HCT116 (cell line): ENCODE results near the gene CMIP. TPM values are rescaled to one million over a fixed set of nuclear protein-coding genes. Genes with fewer than 3 reads are reported as not detected.

Experiments used
- ATAC-seq: fragments of 200-7000 bp; cut with Tn5 transposase; 2 replicates; pipeline ENCODE4 v1.9.1; 2020; ENCODE audit warnings: mild to moderate bottlenecking, moderate library complexity
- BruUV-seq: library from RNA; stranded (reverse); fragments of 400-500 nt; replicated peaks from 2 replicates; lab custom pipeline; 2021; lab: Mats Ljungman, UMichigan
- CTCF ChIA-PET: fragments of 300-600 bp; sonication (Branson Sonifier 250); formaldehyde crosslinking; loops from one replicate; lab custom pipeline; 2021; ENCODE audit warnings: antibody characterized with exemption; lab: Charles Lee
- POLR2A ChIA-PET: fragments of 300-600, 350-600 bp; sonication (Branson Sonifier 250); formaldehyde crosslinking; loops from one replicate; lab custom pipeline; 2021; ENCODE audit warnings: antibody characterized with exemption; lab: Charles Lee
- RAD21 ChIA-PET, 2 experiments: fragments of 300-600 bp; sonication (Branson Sonifier 250); formaldehyde crosslinking; loops; one replicate each; lab custom pipeline; 2023; ENCODE audit warnings: low total read pairs in 2 of 2; ENCODE audit not compliant: uncharacterized antibody in 2 of 2, unreplicated experiment in 2 of 2, low non-redundant PET in 1 of 2; lab: Charles Lee
- DNase-seq: peaks from one replicate; pipeline ENCODE4 v3.0.0-alpha.2; 2010; ENCODE audit warnings: low read depth, low spot score
- H2AFZ ChIP-seq: fragments of 200-600 bp; shearing (Covaris generic), sonication (generic); 2 replicates; pipeline ENCODE4 v1.6.1; 2017; ENCODE audit warnings: low read depth, mixed run types, mixed read lengths, antibody characterized with exemption, low read length; ENCODE audit not compliant: poor library complexity, severe bottlenecking
- H3K27ac ChIP-seq: 2 replicates; pipeline ENCODE4 v1.5.1; 2012; ENCODE audit warnings: low read depth, low read length
- H3K27me3 ChIP-seq: fragments of 200-600 bp; sonication (generic); 2 replicates; pipeline ENCODE4 v1.6.1; 2016; ENCODE audit warnings: mixed run types, low read length, mixed read lengths; ENCODE audit not compliant: insufficient read depth
- H3K36me3 ChIP-seq, 2 experiments: fragments of 200-500 bp in 1 of 2; fragments of 200-600 bp in 1 of 2; sonication (Bioruptor generic) in 1 of 2; sonication (generic) in 1 of 2; 2 replicates each; pipeline versions ENCODE4 v1.5.1 to v1.6.1; 2014 to 2016; ENCODE audit warnings: low read length in 2 of 2, inconsistent platforms in 1 of 2, mixed read lengths in 1 of 2, mixed run types in 1 of 2; ENCODE audit not compliant: insufficient read depth in 2 of 2, control insufficient read depth in 1 of 2
- H3K4me1 ChIP-seq, 2 experiments: fragments of 200-600 bp in 1 of 2; sonication (generic) in 1 of 2; 2 replicates each; pipeline versions ENCODE4 v1.5.1 to v1.6.1; 2012 to 2017; ENCODE audit warnings: low read length in 2 of 2, inconsistent platforms in 1 of 2, mild to moderate bottlenecking in 1 of 2, mixed read lengths in 1 of 2, mixed run types in 1 of 2, moderate library complexity in 1 of 2; ENCODE audit not compliant: insufficient read depth in 2 of 2, control insufficient read depth in 1 of 2
- H3K4me2 ChIP-seq: fragments of 200-600 bp; sonication (generic); 2 replicates; pipeline ENCODE4 v1.6.1; 2017; ENCODE audit warnings: mixed run types, low read length, mixed read lengths
- H3K4me3 ChIP-seq, 2 experiments: fragments of 200-600 bp in 1 of 2; sonication (generic) in 1 of 2; replicated peaks in 1 of 2; 2 replicates each; pipeline ENCODE4 v1.5.1; 2011 to 2016; ENCODE audit warnings: low read length in 2 of 2, control low read depth in 1 of 2, low read depth in 1 of 2, mild to moderate bottlenecking in 1 of 2, mixed read lengths in 1 of 2, mixed run types in 1 of 2
- H3K79me2 ChIP-seq: fragments of 200-600 bp; sonication (generic); 2 replicates; pipeline ENCODE4 v1.6.1; 2017; ENCODE audit warnings: mild to moderate bottlenecking, mixed run types, low read length, moderate library complexity, mixed read lengths; ENCODE audit not compliant: insufficient read depth
- H3K9ac ChIP-seq: fragments of 200-600 bp; sonication (generic); 2 replicates; pipeline ENCODE4 v1.6.1; 2016; ENCODE audit warnings: low read length, mixed read lengths
- H3K9me2 ChIP-seq: fragments of 200-600 bp; sonication (generic), shearing (Covaris generic); 2 replicates; pipeline ENCODE4 v1.6.1; 2017; ENCODE audit warnings: mixed run types, mild to moderate bottlenecking, moderate library complexity; ENCODE audit not compliant: insufficient read depth
- H3K9me3 ChIP-seq, 2 experiments: fragments of 200-500 bp in 1 of 2; fragments of 200-600 bp in 1 of 2; sonication (Bioruptor generic) in 1 of 2; sonication (generic) in 1 of 2; 2 replicates each; pipeline ENCODE4 v1.6.1; 2014 to 2017; ENCODE audit warnings: low read length in 2 of 2, mixed read lengths in 2 of 2, inconsistent platforms in 1 of 2, low read depth in 1 of 2, mild to moderate bottlenecking in 1 of 2, mixed run types in 1 of 2, moderate library complexity in 1 of 2; ENCODE audit not compliant: control insufficient read depth in 1 of 2, insufficient read depth in 1 of 2
- H4K20me1 ChIP-seq: fragments of 200-600 bp; sonication (generic), shearing (Covaris generic); 2 replicates; pipeline ENCODE4 v1.6.1; 2017; ENCODE audit warnings: mixed run types, mild to moderate bottlenecking, moderate library complexity; ENCODE audit not compliant: insufficient read depth
- CBX3 ChIP-seq: IDR thresholded peaks from 2 replicates; pipeline ENCODE4 v1.6.1; 2012; ENCODE audit warnings: low read depth
- CEBPB ChIP-seq: IDR thresholded peaks from 2 replicates; pipeline ENCODE4 v1.6.1; 2012; ENCODE audit warnings: low read depth
- EZH2 ChIP-seq: fragments of 200-600 bp; sonication (generic); IDR thresholded peaks from 2 replicates; pipeline ENCODE4 v1.6.1; 2017; ENCODE audit warnings: antibody characterized with exemption, mixed run types
- EZH2phosphoT487 ChIP-seq: fragments of 200-600 bp; IDR thresholded peaks from 2 replicates; pipeline ENCODE4 v1.6.1; 2018; ENCODE audit warnings: antibody characterized with exemption, borderline replicate concordance
- POLR2AphosphoS5 ChIP-seq: IDR thresholded peaks from 2 replicates; pipeline ENCODE4 v1.6.1; 2011; ENCODE audit warnings: mild to moderate bottlenecking, low read depth, low read length, moderate library complexity
- SIN3A ChIP-seq: IDR thresholded peaks from 2 replicates; pipeline ENCODE4 v1.6.1; 2012; ENCODE audit warnings: low read depth
- SRF ChIP-seq: IDR thresholded peaks from 2 replicates; pipeline ENCODE4 v1.6.1; 2012; ENCODE audit warnings: low read depth
- TCF7L2 ChIP-seq: IDR thresholded peaks from 2 replicates; pipeline ENCODE4 v1.7.0; 2011; ENCODE audit warnings: borderline replicate concordance, inconsistent platforms; ENCODE audit not compliant: insufficient read depth, insufficient read length; ENCODE audit errors: extremely low read depth
- YY1 ChIP-seq: IDR thresholded peaks from 2 replicates; pipeline ENCODE4 v1.6.1; 2011; ENCODE audit warnings: low read length, low read depth, moderate library complexity, mild to moderate bottlenecking; ENCODE audit not compliant: insufficient replicate concordance; ENCODE audit errors: extremely low read depth
- intact Hi-C: fragments of 100-400 bp; cut with micrococcal nuclease; formaldehyde crosslinking; loops from 2 replicates; pipeline ENCODE4 v1.10.0; 2022
- total RNA-seq: library from RNA; stranded (reverse); gene quantifications from one replicate; pipeline ENCODE4 v1.2.1, GENCODE V29; 2021; ENCODE audit not compliant: unreplicated experiment
- TF ChIP-seq, protein P1 (sequence below): IDR thresholded peaks from 2 replicates; pipeline ENCODE4 v1.6.1; 2012
- TF ChIP-seq, protein P2 (sequence below): IDR thresholded peaks from 2 replicates; pipeline ENCODE4 v1.6.1; 2012; ENCODE audit warnings: low read depth
- TF ChIP-seq, protein P3 (sequence below), 3 experiments: fragments of 200-600 bp in 1 of 3; sonication (generic) in 1 of 3; IDR thresholded peaks in 2 of 3; conservative IDR thresholded peaks in 1 of 3; 2 replicates each; pipeline ENCODE4 v1.5.1; 2012 to 2017; ENCODE audit warnings: low read depth in 2 of 3, low read length in 2 of 3, antibody characterized with exemption in 1 of 3, borderline replicate concordance in 1 of 3, control low read depth in 1 of 3, mild to moderate bottlenecking in 1 of 3, mixed read lengths in 1 of 3, mixed run types in 1 of 3, moderate library complexity in 1 of 3; ENCODE audit not compliant: insufficient read depth in 1 of 3
- TF ChIP-seq, protein P4 (sequence below): IDR thresholded peaks from 2 replicates; pipeline ENCODE4 v1.6.1; 2011; ENCODE audit warnings: mild to moderate bottlenecking, low read length, moderate library complexity; ENCODE audit not compliant: insufficient replicate concordance; ENCODE audit errors: extremely low read depth

Gene CMIP
- total RNA-seq, 1 experiment from 2014 or later = 64.6 TPM

DNA sequence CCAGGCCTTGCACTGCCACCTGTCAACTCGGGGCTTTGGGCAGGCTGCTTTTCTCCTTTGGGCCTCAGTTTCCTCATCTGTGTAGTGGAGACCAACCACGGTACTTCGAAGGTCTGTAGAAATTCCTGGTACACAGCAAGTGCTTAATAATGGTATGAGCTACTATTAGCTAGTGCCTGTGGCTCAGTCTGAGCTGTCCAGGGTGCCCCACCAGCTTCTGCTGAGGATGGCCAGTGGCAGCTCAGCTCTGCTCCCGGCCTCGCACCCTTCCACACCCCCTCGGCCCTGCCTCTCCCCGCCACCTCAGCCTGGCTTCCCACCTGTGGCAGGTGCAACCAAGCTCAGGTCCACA lies 308.2 kb downstream of the CMIP start:
- Histone ChIP-seq H3K4me1 (peaks cover 2 to 18% of the 10 kb centered on the region in 2 experiments), H3K4me3 (no peak overlapping the region), H4K20me1 (no peaks in the 10 kb centered on the region), H2AFZ (no peak overlapping the region), H3K79me2 (no peaks in the 10 kb centered on the region), H3K27ac (no peak overlapping the region), H3K36me3 (no peaks in the 10 kb centered on the region), H3K27me3 (no peaks in the 10 kb centered on the region), H3K9me2 (no peaks in the 10 kb centered on the region), H3K9ac (no peak overlapping the region), H3K4me2 (no peak overlapping the region; the same call in 1 of the 2 replicates), H3K9me3 (no peaks in the 10 kb centered on the region)
- ATAC-seq = peak; percentile 9; the same call in 1 of the 2 replicates
- RAD21 ChIA-PET = no interaction called here
- BruUV-seq = no TSS peak
- CTCF ChIA-PET = interaction anchor here (1.1 to 1.2 kb wide), 3 partner anchors 22 to 121 kb away, joined by 3 to 4 read pairs (median 4); no protein-coding TSS in a partner anchor
- TF ChIP-seq, protein P1, sequence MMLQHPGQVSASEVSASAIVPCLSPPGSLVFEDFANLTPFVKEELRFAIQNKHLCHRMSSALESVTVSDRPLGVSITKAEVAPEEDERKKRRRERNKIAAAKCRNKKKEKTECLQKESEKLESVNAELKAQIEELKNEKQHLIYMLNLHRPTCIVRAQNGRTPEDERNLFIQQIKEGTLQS = no peak
- TF ChIP-seq EZH2 = no peak
- TF ChIP-seq YY1 = no peak
- TF ChIP-seq, protein P2, sequence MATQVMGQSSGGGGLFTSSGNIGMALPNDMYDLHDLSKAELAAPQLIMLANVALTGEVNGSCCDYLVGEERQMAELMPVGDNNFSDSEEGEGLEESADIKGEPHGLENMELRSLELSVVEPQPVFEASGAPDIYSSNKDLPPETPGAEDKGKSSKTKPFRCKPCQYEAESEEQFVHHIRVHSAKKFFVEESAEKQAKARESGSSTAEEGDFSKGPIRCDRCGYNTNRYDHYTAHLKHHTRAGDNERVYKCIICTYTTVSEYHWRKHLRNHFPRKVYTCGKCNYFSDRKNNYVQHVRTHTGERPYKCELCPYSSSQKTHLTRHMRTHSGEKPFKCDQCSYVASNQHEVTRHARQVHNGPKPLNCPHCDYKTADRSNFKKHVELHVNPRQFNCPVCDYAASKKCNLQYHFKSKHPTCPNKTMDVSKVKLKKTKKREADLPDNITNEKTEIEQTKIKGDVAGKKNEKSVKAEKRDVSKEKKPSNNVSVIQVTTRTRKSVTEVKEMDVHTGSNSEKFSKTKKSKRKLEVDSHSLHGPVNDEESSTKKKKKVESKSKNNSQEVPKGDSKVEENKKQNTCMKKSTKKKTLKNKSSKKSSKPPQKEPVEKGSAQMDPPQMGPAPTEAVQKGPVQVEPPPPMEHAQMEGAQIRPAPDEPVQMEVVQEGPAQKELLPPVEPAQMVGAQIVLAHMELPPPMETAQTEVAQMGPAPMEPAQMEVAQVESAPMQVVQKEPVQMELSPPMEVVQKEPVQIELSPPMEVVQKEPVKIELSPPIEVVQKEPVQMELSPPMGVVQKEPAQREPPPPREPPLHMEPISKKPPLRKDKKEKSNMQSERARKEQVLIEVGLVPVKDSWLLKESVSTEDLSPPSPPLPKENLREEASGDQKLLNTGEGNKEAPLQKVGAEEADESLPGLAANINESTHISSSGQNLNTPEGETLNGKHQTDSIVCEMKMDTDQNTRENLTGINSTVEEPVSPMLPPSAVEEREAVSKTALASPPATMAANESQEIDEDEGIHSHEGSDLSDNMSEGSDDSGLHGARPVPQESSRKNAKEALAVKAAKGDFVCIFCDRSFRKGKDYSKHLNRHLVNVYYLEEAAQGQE = no peak
- no peak for TF ChIP-seq SRF
- no peak for TF ChIP-seq CEBPB
- TF ChIP-seq CBX3 = no peak
- TF ChIP-seq SIN3A = no peak
- no peak for TF ChIP-seq TCF7L2
- TF ChIP-seq, protein P3, sequence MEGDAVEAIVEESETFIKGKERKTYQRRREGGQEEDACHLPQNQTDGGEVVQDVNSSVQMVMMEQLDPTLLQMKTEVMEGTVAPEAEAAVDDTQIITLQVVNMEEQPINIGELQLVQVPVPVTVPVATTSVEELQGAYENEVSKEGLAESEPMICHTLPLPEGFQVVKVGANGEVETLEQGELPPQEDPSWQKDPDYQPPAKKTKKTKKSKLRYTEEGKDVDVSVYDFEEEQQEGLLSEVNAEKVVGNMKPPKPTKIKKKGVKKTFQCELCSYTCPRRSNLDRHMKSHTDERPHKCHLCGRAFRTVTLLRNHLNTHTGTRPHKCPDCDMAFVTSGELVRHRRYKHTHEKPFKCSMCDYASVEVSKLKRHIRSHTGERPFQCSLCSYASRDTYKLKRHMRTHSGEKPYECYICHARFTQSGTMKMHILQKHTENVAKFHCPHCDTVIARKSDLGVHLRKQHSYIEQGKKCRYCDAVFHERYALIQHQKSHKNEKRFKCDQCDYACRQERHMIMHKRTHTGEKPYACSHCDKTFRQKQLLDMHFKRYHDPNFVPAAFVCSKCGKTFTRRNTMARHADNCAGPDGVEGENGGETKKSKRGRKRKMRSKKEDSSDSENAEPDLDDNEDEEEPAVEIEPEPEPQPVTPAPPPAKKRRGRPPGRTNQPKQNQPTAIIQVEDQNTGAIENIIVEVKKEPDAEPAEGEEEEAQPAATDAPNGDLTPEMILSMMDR (IDR thresholded peaks at IDR 0.05 in 2 of 3, conservative IDR thresholded peaks at IDR 0.05 in 1 of 3; ENCODE audit: borderline replicate concordance in 1 of 3, insufficient read depth in 1 of 3, low read depth in 2 of 3, low read length in 2 of 3) = no peak
- TF ChIP-seq, protein P4, sequence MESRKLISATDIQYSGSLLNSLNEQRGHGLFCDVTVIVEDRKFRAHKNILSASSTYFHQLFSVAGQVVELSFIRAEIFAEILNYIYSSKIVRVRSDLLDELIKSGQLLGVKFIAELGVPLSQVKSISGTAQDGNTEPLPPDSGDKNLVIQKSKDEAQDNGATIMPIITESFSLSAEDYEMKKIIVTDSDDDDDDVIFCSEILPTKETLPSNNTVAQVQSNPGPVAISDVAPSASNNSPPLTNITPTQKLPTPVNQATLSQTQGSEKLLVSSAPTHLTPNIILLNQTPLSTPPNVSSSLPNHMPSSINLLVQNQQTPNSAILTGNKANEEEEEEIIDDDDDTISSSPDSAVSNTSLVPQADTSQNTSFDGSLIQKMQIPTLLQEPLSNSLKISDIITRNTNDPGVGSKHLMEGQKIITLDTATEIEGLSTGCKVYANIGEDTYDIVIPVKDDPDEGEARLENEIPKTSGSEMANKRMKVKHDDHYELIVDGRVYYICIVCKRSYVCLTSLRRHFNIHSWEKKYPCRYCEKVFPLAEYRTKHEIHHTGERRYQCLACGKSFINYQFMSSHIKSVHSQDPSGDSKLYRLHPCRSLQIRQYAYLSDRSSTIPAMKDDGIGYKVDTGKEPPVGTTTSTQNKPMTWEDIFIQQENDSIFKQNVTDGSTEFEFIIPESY = no peak
- TF ChIP-seq EZH2phosphoT487 = no peak
- no peak for TF ChIP-seq POLR2AphosphoS5
- POLR2A ChIA-PET = interaction anchor here (0.9 to 1.0 kb wide), 2 partner anchors 22 to 23 kb away, joined by 3 to 5 read pairs; no protein-coding TSS in a partner anchor
- intact Hi-C loops = no loop called here
- no peak for DNase-seq
